NT2/D1 (cell line): ENCODE data around the gene NELFB.

Source experiments
- DNase-seq: peaks from one replicate; pipeline ENCODE4 v3.0.0-alpha.2; 2011; ENCODE audit warnings: low read depth, low spot score
- H3K27me3 ChIP-seq: 2 replicates; pipeline ENCODE4 v1.6.0; 2011; ENCODE audit warnings: mild to moderate bottlenecking; ENCODE audit not compliant: insufficient read length, insufficient read depth
- H3K36me3 ChIP-seq: 2 replicates; pipeline ENCODE4 v1.6.1; 2011; ENCODE audit warnings: mild to moderate bottlenecking, low read length, mixed read lengths; ENCODE audit not compliant: insufficient read depth, insufficient read length
- H3K4me1 ChIP-seq: 2 replicates; pipeline ENCODE4 v1.5.1; 2011; ENCODE audit not compliant: insufficient read depth, insufficient read length
- H3K4me3 ChIP-seq: 2 replicates; pipeline ENCODE4 v1.5.1; 2011; ENCODE audit warnings: low read depth; ENCODE audit not compliant: insufficient read length
- H3K9ac ChIP-seq: 2 replicates; pipeline ENCODE4 v1.6.0; 2011; ENCODE audit warnings: low read depth; ENCODE audit not compliant: insufficient read length
- H3K9me3 ChIP-seq: 2 replicates; pipeline ENCODE4 v1.5.1; 2011; ENCODE audit warnings: mild to moderate bottlenecking, low read length; ENCODE audit not compliant: insufficient read depth
- SUZ12 ChIP-seq: IDR thresholded peaks from 2 replicates; pipeline ENCODE4 v1.6.1; 2011; ENCODE audit not compliant: insufficient read length, insufficient read depth; ENCODE audit errors: extremely low read depth
- YY1 ChIP-seq: IDR thresholded peaks from 2 replicates; pipeline ENCODE4 v1.6.1; 2011; ENCODE audit not compliant: insufficient read length, insufficient read depth
- ZNF274 ChIP-seq: IDR thresholded peaks from 2 replicates; pipeline ENCODE4 v1.6.1; 2011; ENCODE audit warnings: mild to moderate bottlenecking, low read depth, low read length

NELFB gene

DNA sequence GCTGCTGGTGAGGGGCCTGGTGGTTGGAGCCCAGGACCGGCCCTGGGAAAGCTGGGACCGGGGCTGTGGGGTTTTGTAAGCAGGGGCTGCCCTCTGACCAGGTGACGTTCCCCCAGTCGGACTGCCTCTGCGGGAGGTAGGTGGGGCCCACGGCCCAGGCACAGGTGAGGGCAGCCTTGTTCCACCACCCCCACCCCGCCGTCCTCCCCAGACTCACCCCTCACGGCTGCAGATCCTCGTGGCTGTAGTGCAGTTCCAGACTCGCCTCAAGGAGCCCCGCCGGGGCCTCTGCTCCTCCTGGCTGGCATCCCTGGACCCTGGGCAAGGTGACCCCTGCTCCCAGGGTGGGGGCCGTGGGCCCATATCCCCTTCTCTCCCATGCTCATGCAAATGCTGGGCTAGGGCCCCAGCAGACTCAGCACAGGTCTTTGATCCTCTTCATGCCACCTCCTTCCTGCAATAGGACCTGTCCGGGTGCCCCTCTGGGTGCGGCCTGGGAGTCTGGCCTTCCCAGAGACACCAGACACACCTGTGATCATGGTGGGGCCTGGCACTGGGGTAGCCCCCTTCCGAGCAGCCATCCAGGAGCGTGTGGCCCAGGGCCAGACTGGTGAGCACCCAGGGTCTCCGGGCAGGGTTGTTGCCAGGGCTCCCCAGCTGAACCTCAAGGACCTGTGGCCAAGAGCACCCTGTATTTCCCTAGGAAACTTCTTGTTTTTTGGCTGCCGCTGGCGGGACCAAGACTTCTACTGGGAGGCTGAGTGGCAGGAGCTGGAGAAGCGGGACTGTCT, 39.7 kb upstream of the NELFB start:
- no peak for TF ChIP-seq SUZ12
- TF ChIP-seq ZNF274, result no peak
- TF ChIP-seq YY1, result no peak
- H3K9ac ChIP-seq, result no peak overlapping the region
- no peaks in the 10 kb centered on the region for H3K9me3 ChIP-seq
- H3K4me1 ChIP-seq, result peaks cover 19% of the 10 kb centered on the region
- no peaks in the 10 kb centered on the region for H3K27me3 ChIP-seq
- H3K36me3 ChIP-seq, result peaks cover 89% of the 10 kb centered on the region
- no peak for DNase-seq
- H3K4me3 ChIP-seq, result no peak overlapping the region

DNA sequence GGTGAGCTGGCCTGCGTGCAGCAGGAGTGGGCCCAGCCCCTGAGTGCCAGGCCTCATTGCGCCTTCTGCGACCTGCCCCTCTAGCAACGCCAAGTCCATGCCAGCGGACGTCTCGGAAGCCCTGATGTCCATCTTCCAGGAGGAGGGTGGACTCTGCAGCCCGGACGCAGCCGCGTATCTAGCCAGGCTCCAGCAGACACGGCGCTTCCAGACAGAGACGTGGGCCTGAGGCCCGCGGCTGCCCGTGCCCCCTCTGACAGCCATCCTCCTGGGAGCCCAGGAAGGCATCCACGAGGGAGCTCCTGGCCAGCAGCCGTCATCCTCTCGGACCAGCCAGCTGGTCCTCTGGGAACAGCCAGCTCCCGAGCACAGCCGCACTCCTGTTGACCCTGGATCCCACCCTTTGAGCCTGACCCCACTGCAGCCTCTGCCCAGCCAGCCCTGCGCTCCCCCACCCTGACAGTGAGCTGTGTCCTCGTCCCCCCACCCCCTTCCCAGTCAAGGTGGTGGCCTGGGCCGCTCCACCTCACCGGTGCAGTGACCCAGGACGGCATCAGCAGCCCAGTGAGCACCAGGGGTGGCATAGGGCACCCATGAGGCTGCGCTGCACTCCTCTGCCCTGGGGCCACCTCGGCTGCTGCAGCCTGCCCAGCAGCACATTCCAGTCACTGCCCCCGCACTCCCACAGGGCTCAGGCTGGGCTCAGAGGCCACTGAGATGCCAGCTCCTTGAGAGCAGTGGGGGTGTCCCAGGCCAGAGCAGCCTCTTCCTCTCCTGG, 38.8 kb upstream of the NELFB start:
- DNase-seq, result no peak
- H3K36me3 ChIP-seq, result peaks cover 82% of the 10 kb centered on the region

DNA sequence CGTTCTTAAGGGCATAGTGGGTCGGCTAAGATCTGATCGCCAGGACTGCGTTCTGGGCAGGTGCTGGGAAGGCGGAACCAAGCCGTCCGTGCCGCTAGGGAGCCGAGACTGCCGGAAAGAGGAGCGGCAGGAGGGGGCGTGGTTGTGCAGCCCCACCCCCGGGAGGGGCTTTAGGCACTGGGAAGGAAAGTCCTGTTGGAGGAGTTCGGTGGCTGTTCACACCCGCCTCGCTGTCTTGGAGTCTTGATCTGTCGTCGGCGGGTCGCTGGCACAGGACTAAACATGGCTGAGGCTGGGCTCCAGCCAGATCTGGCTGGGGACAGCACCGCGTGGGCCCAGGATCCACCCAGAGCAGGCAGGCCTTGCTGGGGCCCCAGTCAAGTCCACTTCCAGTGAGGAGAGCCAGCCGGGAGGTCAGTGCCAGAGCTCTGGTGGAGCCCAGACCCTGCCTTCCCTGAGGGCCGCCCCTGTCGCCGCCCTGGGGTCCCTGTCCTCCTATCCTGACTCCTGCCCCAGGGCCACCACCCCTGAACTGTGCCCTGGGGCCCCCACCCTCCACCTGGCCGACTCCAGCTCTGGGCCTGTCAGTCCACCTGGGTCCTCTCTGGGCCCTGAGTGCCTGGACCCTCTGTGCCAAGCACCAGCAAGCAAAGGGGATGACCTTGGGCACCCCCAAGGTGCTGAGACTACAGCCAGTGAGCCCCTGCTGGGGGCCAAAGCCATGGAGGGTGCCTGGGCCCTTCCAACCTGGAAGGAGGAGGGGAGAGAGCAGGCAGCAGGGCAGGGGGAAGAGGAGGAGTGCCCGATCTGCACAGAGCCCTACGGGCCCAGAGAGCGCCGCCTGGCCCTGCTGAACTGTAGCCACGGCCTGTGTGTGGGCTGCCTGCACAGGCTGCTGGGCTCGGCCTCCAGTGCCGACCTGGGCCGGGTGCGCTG, 37.6 kb upstream of the NELFB start:
- Histone ChIP-seq H3K36me3 (peaks cover 71% of the 10 kb centered on the region), H3K4me3 (no peak overlapping the region), H3K9me3 (no peaks in the 10 kb centered on the region), H3K27me3 (peaks cover 7% of the 10 kb centered on the region), H3K4me1 (peaks cover 17% of the 10 kb centered on the region), H3K9ac (peak overlapping the region; percentile 21)
- no peak for DNase-seq
- TF ChIP-seq ZNF274 (no peak), YY1 (no peak), SUZ12 (no peak)

More for the DNA sequence above, 38.8 kb upstream of the NELFB start:
- Histone ChIP-seq H3K27me3 (no peaks in the 10 kb centered on the region), H3K4me3 (no peak overlapping the region), H3K9me3 (no peaks in the 10 kb centered on the region), H3K9ac (no peak overlapping the region), H3K4me1 (peaks cover 21% of the 10 kb centered on the region)
- no peak for TF ChIP-seq SUZ12
- TF ChIP-seq YY1, result no peak
- TF ChIP-seq ZNF274, result no peak

DNA sequence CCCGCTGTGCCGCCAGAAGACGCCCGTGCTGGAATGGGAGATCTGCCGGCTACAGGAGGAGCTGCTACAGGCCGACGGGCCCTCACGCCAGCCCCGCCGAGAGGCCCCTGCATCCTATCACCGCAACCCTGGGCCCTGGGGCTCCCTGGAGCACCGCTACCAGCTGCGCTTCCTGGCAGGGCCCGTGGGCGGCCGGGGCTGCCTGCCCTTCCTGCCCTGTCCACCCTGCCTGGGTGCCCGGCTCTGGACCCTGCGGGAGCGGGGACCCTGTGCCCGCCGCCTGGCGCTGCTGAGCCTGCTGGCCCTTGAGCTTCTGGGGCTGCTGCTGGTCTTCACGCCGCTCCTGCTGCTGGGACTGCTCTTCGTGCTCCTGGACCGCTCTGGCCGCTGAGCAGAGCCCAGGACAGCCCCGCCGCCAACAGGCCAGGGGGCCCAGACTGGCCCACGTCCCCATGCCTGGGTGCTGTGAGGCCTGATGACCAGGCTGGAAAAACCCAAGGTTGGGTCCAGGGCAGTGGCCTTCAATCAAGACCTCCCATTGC, 36.8 kb upstream of the NELFB start:
- no peak for DNase-seq
- peaks cover 21% of the 10 kb centered on the region for H3K4me1 ChIP-seq
- peaks cover 13% of the 10 kb centered on the region for H3K27me3 ChIP-seq
- no peak overlapping the region for H3K4me3 ChIP-seq
- peaks cover 63% of the 10 kb centered on the region for H3K36me3 ChIP-seq
- TF ChIP-seq ZNF274 (no peak), SUZ12 (no peak), YY1 (no peak)
- no peaks in the 10 kb centered on the region for H3K9me3 ChIP-seq
- H3K9ac ChIP-seq, result no peak overlapping the region

DNA sequence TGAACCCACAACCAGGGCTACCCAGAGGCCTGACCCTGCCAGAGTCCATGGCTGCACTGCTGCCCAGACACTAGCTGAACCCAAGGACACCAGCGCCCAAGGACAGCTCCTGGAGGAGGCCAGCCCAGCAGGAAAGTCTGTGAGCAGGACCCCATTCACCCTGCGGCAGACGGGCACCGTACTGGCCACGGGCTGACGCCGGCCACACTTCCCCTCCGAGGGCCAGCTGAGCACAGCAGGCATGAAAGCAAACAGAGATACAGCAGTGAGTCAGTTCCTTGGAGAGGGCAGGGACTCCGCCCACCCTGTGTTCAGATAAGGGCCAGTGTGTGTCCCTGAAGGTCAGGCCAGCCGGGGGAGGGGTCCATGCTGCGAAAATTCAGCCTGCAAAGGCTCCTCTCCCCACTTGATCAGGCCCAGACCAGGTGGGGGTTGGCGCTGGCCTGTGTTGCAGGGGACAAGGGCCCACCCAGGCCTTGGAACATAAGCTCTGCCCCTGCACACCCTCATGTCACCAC, 36.3 kb upstream of the NELFB start:
- Histone ChIP-seq H3K36me3 (peaks cover 58% of the 10 kb centered on the region), H3K9me3 (no peaks in the 10 kb centered on the region), H3K4me3 (no peak overlapping the region), H3K4me1 (peaks cover 21% of the 10 kb centered on the region), H3K27me3 (peaks cover 13% of the 10 kb centered on the region), H3K9ac (no peak overlapping the region)
- no peak for DNase-seq
- no peak for TF ChIP-seq SUZ12
- TF ChIP-seq YY1, result no peak
- no peak for TF ChIP-seq ZNF274

DNA sequence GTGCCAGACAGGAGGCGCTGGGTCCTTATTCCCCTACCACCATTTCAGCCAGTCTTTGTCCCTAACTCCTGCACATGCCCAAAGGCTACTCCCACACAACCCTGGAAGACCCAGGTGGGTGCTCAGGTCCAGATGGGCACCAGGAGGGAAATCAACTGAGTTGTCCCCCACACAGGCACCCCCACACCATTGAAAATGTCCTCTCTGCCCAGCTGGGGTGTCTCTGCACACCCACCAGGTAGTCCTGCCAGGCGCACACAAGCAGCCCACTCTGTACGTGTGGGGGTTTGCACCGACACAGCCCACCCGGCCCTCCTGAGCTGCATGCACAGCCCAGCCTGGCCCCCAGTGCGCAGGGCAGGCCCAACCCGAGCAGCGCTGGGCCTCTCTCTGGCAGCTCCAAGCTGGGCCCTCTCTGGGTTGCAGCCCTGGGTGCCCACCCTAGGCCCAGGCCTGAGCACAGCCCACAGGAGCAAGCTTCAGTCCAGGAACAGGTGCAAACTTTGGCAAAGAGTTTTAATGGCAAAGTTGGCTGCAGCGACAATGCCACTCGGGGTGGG, 35.3 kb upstream of the NELFB start:
- Histone ChIP-seq H3K9ac (no peak overlapping the region), H3K27me3 (peaks cover 13% of the 10 kb centered on the region), H3K36me3 (peaks cover 48% of the 10 kb centered on the region), H3K4me1 (peaks cover 23% of the 10 kb centered on the region), H3K4me3 (no peak overlapping the region), H3K9me3 (no peaks in the 10 kb centered on the region)
- DNase-seq, result no peak
- no peak for TF ChIP-seq YY1
- no peak for TF ChIP-seq SUZ12
- no peak for TF ChIP-seq ZNF274
